ENCODE results near the gene CC2D1A. TPM values are rescaled to one million over a fixed set of nuclear protein-coding genes. Genes with fewer than 3 reads are reported as not detected.

The CC2D1A gene
- total RNA-seq, 2 experiments from 2014 or later, result 23.3 to 44.0 TPM

DNA sequence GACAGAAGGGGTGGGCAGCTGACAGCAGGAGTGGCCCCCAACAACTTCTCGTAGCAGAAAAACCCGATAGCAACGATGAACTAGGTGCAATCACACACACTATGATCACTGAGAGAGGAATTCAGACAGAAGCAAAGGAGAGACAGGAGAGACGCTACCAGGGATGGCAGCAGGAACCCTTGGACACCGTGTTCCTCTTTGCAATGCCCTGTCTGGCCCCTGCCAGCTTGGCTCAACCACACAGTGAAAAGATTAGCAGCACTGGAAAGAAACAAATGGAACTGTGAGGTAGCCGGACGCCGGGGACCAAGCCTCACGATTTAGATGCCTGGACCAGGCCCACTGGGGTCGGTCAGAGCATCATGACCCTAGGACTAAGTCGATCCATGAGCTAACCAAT is 69.9 kb downstream of the CC2D1A start:
- no peak for DNase-seq (ENCODE audit: low spot score)
- intact Hi-C loops (cut with micrococcal nuclease; ENCODE audit: unreplicated experiment), result no loop called here
- H3K9me2 ChIP-seq (ENCODE audit: insufficient read depth, low read length), result no peaks in the 10 kb centered on the region
- no peak overlapping the region for H3K27ac ChIP-seq (ENCODE audit: low read depth, low read length, poor library complexity, severe bottlenecking)
- no peak overlapping the region for H3K4me3 ChIP-seq (ENCODE audit: low read depth, low read length, poor library complexity, severe bottlenecking)
- BruUV-seq (replicated peaks), result no TSS peak
- H3K36me3 ChIP-seq (ENCODE audit: insufficient read depth, low read length), result peaks cover 40% of the 10 kb centered on the region
- no peaks in the 10 kb centered on the region for H3K9me3 ChIP-seq (ENCODE audit: low read length)
- no peaks in the 10 kb centered on the region for H3K79me2 ChIP-seq (ENCODE audit: insufficient read depth, low read depth, low read length)
- POLR2A ChIA-PET, result no interaction called here
- CTCF ChIA-PET (ENCODE audit: unreplicated experiment), result no interaction called here
- H2AFZ ChIP-seq (ENCODE audit: low read length), result no peak overlapping the region
- H3K4me2 ChIP-seq (ENCODE audit: low read length), result no peak overlapping the region
- no peaks in the 10 kb centered on the region for H4K20me1 ChIP-seq (ENCODE audit: insufficient read depth, low read length)
- TF ChIP-seq EZH2phosphoT487 (IDR thresholded peaks at IDR 0.05; ENCODE audit: borderline replicate concordance, low read depth, low read length), result no peak
- TF ChIP-seq, protein P1, sequence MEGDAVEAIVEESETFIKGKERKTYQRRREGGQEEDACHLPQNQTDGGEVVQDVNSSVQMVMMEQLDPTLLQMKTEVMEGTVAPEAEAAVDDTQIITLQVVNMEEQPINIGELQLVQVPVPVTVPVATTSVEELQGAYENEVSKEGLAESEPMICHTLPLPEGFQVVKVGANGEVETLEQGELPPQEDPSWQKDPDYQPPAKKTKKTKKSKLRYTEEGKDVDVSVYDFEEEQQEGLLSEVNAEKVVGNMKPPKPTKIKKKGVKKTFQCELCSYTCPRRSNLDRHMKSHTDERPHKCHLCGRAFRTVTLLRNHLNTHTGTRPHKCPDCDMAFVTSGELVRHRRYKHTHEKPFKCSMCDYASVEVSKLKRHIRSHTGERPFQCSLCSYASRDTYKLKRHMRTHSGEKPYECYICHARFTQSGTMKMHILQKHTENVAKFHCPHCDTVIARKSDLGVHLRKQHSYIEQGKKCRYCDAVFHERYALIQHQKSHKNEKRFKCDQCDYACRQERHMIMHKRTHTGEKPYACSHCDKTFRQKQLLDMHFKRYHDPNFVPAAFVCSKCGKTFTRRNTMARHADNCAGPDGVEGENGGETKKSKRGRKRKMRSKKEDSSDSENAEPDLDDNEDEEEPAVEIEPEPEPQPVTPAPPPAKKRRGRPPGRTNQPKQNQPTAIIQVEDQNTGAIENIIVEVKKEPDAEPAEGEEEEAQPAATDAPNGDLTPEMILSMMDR (conservative IDR thresholded peaks at IDR 0.05; ENCODE audit: low read length), result no peak
- peaks cover 33% of the 10 kb centered on the region for H3K4me1 ChIP-seq (ENCODE audit: insufficient read depth, low read length, poor library complexity, severe bottlenecking)

DNA sequence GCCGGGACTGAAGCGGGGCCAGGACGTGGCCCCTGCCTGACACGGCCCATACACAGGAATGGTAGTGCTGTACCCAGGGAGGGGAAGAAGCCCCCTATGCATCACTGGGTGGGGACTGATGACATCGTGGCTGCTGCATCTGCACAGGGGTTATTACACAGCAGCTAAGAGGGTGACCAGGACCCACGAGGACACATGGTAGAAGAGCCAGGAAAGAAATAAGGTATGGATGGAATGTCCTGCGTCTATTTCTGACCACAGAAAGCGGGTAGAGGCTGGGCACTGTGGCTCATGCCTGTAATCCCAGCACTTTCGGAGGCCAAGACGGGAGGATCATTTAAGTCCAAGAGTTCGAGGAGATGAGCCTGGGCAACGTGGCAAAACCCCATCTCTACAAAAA is 70.4 kb downstream of the CC2D1A start:
- CTCF ChIA-PET (ENCODE audit: unreplicated experiment), result no interaction called here
- peaks cover 34% of the 10 kb centered on the region for H3K36me3 ChIP-seq (ENCODE audit: insufficient read depth, low read length)
- H3K9me2 ChIP-seq (ENCODE audit: insufficient read depth, low read length), result no peaks in the 10 kb centered on the region
- BruUV-seq (replicated peaks), result no TSS peak
- no peaks in the 10 kb centered on the region for H3K79me2 ChIP-seq (ENCODE audit: insufficient read depth, low read depth, low read length)
- H3K4me3 ChIP-seq (ENCODE audit: low read depth, low read length, poor library complexity, severe bottlenecking), result no peak overlapping the region
- H3K27ac ChIP-seq (ENCODE audit: low read depth, low read length, poor library complexity, severe bottlenecking), result no peak overlapping the region
- intact Hi-C loops (cut with micrococcal nuclease; ENCODE audit: unreplicated experiment), result no loop called here
- peaks cover 35% of the 10 kb centered on the region for H3K4me1 ChIP-seq (ENCODE audit: insufficient read depth, low read length, poor library complexity, severe bottlenecking)
- POLR2A ChIA-PET, result no interaction called here
- no peak for TF ChIP-seq EZH2phosphoT487 (IDR thresholded peaks at IDR 0.05; ENCODE audit: borderline replicate concordance, low read depth, low read length)
- TF ChIP-seq, protein P1 (conservative IDR thresholded peaks at IDR 0.05; ENCODE audit: low read length), result no peak
- no peaks in the 10 kb centered on the region for H3K9me3 ChIP-seq (ENCODE audit: low read length)
- no peak for DNase-seq (ENCODE audit: low spot score)
- H4K20me1 ChIP-seq (ENCODE audit: insufficient read depth, low read length), result no peaks in the 10 kb centered on the region
- H3K4me2 ChIP-seq (ENCODE audit: low read length), result no peak overlapping the region
- no peak overlapping the region for H2AFZ ChIP-seq (ENCODE audit: low read length)

DNA sequence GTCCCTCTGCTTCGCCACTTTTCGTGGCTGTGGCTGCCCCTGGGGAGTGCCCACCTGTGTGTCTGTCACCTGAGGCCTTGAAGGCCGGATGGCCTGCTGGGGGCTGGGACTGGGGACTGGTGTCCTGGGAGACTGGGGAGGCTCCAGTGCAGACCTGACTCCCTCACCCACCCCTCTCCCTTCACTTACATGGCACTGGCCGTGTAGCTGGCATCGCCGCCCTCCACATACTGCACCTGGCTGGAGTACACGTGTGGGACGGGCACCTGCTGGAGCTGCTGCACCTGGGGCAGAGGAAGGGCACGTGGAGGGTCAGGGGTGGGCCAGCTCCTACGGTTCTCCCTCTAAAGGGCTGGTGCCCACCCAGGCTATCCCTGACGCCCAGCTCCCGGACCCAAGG is 71.8 kb downstream of the CC2D1A start:
- H3K9me2 ChIP-seq (ENCODE audit: insufficient read depth, low read length), result no peaks in the 10 kb centered on the region
- ChIA-PET POLR2A (interaction anchor here (0.6 to 0.8 kb wide), 2 partner anchors 22 to 77 kb away, joined by 3 to 5 read pairs; no protein-coding TSS in a partner anchor), CTCF (ENCODE audit: unreplicated experiment) (no interaction called here)
- DNase-seq (ENCODE audit: low spot score), result no peak
- H3K4me3 ChIP-seq (ENCODE audit: low read depth, low read length, poor library complexity, severe bottlenecking), result no peak overlapping the region
- BruUV-seq (replicated peaks), result no TSS peak
- H3K27ac ChIP-seq (ENCODE audit: low read depth, low read length, poor library complexity, severe bottlenecking), result no peak overlapping the region
- intact Hi-C loops (cut with micrococcal nuclease; ENCODE audit: unreplicated experiment), result no loop called here
- H4K20me1 ChIP-seq (ENCODE audit: insufficient read depth, low read length), result no peaks in the 10 kb centered on the region
- peaks cover 37% of the 10 kb centered on the region for H3K36me3 ChIP-seq (ENCODE audit: insufficient read depth, low read length)
- no peaks in the 10 kb centered on the region for H3K9me3 ChIP-seq (ENCODE audit: low read length)
- peaks cover 47% of the 10 kb centered on the region for H3K4me1 ChIP-seq (ENCODE audit: insufficient read depth, low read length, poor library complexity, severe bottlenecking)
- H3K79me2 ChIP-seq (ENCODE audit: insufficient read depth, low read depth, low read length), result no peaks in the 10 kb centered on the region
- no peak overlapping the region for H3K4me2 ChIP-seq (ENCODE audit: low read length)
- no peak overlapping the region for H2AFZ ChIP-seq (ENCODE audit: low read length)
- no peak for TF ChIP-seq EZH2phosphoT487 (IDR thresholded peaks at IDR 0.05; ENCODE audit: borderline replicate concordance, low read depth, low read length)
- TF ChIP-seq, protein P1 (conservative IDR thresholded peaks at IDR 0.05; ENCODE audit: low read length), result no peak

Data from OCI-LY7 (cell line).